Left renal cortex interstitium (tissue), 4 donors: ENCODE data around the gene BRD4. TPM values are rescaled to one million over a fixed set of nuclear protein-coding genes. Genes with fewer than 3 reads are reported as not detected.

Source experiments
- DNase-seq, 4 donors: peaks; one replicate each; pipeline ENCODE4 v3.0.0-alpha.2; 2013; ENCODE audit warnings: low read depth in 4 of 4, low spot score in 2 of 4, missing footprints in 1 of 4
- polyA plus RNA-seq, 4 donors: library from polyadenylated mRNA; unstranded; fragments of 120-200 nt; gene quantifications; one replicate each; pipeline ENCODE4 v1.2.1, GENCODE V29; 2013; ENCODE audit not compliant: insufficient read length in 4 of 4

Gene BRD4
- polyA plus RNA-seq, 4 donors, result 41.6 to 64.5 (median 51.9) TPM

DNA sequence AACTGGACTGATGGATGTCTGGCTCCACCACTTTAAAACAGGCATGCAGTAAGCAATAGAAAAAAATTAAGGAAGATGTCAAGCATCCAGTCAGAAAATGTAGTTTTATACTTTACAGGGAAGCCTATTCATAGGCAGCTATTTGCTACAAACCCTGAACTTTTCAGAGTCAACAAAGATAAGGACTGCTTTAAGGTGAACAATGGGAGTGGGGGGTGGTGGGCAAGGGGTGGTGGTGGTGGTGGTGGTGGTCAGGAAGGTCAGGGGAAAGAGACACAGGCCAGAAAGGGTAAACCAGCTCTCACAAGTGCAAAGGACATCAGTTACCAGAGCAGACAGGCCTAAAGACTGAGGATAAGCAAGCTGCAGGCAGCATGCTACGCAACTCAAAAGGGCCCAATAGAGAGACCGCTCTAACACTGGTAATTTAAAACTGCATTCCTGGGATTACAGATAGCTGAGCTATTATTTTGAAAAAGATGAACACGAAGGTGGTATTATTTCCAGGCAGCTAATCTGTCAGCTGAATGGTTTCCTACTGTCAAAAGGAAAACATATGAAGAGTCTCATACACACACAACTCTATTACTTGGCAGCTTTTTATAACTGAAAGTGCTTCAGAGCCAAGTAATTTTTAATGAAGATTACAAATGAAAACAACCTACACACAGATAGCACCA, 14.8 kb downstream of the BRD4 start:
- no peak for DNase-seq

DNA sequence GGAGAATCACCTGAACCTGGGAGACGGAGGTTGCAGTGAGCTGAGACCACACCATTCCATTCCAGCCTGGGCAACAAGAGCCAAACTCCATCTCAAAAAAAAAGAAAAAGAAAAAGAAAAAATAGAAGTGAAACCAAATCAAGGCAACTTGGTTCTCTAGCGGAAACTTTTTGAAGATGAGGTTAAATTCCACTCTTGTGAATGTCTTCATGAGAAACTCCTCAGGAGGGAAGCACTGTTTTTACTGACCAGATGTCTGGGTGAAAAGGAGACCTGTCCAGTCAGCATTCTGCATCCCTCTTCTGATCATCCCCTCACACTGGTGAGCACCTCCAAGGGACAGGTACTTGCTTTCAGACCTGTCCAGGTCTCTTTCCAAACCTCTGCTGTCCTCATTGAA, 15.8 kb downstream of the BRD4 start:
- DNase-seq, result no peak

DNA sequence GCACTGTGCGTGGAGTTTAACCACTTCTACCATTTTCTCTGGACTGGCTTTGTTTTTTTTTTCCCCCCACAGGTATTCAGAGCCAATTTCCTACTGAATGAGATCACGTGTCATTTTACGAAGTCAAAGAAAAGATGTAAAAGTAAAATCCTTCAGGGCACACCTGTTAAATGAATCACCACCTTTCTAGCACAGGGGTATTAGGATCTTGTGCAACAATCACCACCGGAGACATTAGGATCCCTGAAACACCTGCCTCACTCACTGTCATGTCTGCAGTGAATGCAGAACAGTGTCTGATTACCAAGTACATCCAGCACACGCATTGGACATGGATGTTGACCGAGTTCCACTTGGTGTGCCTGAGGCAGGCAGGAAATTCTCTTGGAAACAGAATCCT, 17.2 kb downstream of the BRD4 start:
- no peak for DNase-seq

DNA sequence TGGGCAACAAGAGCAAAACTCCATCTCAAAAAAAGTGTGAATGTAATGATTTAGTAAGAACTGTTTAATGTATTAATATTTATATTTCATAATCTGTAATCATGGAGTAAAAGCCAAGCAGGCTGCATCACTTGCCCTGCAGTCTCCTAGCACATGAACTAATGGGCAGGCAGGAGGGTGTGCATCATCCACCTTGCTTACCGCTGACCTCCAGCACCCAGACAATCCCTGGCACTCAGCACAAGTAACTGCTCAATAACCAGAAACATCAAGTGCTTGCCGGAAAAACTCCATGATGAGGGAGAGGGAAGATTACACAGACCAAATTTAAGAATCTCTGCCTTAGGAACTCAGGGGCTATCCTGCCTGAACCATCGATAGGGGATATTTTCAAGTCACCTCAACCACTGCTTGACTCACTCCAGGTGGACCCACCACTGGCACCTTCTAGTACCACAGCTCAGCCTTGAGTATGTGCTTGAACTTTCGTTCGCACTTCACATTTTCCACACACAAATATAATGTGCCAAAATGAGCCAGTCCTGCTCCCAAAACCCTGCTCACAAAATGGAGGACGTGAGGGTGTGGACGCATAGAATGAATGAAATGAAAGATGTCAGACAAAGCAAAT, 18.6 kb downstream of the BRD4 start:
- DNase-seq, result no peak

DNA sequence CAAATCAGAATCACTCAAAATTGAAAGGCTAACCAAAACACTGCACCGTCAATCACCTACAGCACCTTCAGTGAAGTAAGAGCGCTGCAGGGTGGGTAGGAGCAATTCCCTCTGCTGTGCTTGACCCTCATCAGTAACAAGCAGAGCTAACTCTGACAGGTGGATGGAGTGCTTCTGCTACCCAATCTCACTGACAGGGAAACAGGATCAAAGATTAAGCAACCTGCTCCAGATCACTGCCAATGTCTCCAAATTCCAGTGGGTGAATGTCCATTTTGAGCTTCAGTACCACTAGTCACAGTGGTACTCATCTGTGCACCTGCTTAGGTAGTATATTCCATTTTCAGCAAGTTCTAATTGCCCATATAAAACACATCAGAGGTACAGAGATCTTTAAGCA, 25.2 kb downstream of the BRD4 start:
- no peak for DNase-seq

DNA sequence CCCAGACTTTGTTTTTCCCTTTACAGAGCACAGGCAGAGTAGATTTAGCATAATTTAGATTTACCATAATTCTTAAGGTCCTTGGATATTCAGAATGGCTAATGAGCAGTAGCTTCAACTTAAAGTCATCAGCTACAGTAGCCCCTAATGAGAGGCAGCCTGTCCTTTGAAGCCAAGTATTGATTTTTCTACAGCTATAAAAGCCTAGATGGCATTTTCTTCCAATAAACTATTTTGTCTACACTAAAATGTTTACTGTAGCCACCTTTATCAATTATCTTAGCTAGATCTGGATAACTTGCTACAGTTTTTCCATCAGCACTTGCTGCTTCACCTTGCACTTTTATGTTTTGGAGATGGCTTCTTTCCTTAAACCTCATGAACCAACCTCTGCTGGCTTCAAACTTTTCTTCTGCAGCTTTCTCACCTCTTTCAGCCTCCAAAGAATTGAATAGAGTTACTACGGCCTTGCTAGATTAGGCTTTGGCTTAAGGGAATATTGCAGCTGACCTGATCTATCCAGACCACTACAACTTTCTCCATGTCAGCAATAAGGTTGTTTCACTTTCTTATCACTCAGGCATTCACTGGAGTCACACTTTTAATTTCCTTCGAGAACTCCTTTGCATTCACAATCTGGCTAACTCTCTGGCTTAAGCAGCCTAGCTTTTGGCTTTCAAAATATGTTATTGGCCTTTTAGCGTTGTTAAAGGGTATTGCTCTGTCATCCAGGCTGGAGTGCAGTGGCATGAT, 26.6 kb downstream of the BRD4 start:
- DNase-seq, result no peak

DNA sequence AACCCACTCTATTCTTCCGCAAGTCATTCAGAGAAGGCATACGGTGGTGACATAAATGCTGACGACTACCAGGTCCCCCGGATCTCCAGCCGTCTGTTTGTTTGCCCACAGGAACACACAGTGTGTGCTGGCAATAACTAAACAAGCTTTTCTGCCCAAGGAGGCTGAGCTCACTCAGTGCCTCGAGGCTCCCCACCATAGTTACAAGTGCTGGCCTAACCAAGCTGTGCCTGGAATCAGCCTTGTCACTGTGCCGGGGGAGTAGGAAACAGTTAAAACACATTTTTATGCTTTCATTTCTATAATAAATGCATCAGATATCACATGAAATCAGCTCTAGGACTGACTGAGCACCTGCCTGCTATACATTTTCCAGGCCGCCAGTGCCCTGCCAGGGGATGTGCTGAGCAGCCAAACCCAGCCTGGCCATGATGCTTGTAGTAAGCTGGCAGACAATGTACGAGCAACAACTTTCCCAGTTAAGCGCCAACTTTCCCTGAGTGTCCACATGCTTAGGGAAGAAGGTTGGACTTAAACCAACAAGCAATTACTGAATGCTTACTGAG, 28.1 kb downstream of the BRD4 start:
- DNase-seq, result no peak

DNA sequence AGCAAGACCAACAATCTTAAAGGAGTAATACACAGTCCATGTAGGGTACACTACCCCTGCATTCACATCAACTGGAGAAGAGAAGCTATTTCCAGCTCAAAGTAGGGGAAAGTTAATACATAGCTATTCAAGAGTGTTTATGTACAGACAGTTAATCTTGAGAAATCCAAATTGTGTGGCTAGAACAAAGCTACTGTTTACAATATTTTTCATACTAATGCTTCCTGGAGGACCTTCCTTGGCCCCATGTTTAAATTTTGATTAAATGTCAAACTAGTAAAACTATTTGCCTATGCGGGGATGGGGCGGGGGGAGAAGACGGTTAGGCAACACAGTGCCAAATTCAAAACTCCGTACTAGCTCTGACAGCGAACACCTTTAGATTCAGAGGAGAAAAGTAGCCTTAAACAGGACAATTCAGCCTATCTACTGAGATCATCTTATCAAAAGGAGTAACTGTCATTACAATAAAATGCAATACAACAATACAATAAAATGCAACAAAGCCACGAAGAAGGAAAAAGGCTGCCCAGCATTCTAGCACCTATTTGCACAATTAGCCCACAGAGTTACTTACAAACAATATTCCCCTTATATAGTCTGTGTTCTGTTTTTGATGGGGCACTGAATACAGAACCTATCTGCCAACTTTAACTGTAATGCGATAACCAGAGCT, 29.1 kb downstream of the BRD4 start:
- DNase-seq, result no peak

DNA sequence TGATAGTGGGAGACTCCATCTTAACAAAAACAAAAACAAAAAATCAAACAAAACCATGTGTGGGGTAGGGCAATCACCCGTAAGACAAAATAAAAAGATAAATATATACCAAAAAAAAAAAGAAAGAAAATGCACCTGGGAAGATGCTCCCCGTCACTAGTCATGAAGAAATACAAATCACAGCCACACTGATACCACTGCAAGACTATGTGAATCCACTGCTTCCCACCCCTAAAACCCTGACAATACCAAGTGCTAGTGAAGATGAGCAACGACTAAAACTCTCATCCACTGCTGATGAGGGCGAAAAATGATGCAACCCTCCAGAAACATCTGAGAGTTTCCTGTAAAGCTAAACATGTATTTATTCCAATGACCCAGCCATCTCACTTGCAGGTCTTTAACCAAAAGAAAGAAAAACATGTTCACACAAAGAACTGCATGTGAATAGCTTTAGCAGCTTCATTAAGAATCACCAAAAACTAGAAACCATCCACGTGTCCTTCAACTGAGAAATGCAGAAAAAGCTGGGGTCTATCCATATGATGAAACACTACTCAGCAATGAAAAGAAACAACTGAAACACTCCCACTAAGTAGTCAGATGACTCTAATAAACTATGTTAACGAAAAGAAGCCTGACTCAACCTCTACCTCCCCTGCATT, 31.7 kb downstream of the BRD4 start:
- no peak for DNase-seq

DNA sequence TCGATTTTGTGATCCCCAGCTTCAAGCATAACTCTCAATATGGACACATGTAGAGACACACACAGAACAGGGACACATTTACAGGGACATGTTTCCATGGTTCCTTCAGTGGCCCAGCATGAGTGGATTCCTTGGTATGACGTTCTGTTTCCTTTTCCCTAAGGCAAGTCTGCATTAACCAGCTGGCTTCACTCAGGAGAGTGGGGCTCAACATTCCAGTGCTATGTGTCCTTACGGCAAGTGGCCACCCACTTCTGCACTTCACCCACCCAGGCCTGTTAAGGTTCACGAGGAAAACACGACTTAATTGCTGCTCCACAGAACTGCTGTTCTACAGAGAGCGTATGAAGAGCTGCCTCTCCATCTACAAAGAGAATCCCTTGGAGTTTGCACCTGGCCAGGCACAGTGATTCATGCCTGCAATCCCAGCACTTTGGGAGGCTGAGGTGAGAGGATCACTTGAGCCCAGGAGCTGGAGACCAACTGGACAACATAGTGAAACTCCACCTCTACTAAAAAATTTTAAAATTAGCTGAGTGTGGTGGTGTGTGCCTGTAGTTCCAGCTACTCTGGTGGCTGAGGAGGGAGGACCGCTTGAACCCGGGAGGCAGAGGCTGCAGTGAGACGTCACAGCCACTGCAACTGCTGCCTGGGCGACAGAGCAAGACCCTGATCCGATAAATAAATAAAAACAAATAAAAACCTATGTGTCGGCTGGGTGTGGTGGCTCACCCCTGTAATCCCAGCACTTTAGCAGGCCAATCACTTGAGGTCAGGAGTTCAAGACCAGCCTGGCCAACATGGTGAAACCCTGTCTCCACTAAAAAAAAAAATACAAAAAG, 32.5 kb downstream of the BRD4 start:
- peak in 1 of 4 donors; percentile 33 for DNase-seq

DNA sequence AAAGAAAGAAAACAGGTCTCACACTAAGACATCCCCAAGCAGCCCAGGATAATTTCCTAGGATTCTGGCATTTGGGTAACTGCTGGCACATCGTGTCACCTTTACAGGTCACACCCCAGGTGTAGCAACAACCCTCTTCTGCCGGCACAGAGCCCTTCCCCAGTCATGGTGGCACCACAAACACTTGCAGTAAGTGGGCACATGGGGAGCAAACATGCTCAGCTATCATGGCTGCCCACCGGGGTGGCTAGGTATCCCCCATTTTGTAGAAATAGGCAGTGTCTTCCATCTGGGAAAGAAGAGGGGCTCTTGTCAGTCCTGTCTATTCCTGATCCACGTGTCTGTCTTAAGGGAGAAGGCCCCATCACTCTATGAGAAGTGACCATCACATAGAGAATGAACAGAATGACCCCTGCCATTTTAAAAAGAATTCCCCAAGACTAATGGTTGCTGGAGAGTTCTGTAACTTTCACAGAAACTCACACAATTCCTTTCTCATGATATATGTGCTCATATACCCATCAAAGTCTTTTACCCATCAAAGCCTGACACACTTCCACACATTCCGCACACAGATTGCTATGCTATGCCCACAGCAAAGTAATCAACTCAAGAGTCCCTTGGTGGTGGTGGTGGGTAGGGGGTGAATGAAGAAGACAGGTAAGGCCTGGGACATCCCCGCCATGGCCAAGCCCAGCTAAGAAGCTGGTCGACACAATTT, 33.3 kb downstream of the BRD4 start:
- DNase-seq, result no peak

DNA sequence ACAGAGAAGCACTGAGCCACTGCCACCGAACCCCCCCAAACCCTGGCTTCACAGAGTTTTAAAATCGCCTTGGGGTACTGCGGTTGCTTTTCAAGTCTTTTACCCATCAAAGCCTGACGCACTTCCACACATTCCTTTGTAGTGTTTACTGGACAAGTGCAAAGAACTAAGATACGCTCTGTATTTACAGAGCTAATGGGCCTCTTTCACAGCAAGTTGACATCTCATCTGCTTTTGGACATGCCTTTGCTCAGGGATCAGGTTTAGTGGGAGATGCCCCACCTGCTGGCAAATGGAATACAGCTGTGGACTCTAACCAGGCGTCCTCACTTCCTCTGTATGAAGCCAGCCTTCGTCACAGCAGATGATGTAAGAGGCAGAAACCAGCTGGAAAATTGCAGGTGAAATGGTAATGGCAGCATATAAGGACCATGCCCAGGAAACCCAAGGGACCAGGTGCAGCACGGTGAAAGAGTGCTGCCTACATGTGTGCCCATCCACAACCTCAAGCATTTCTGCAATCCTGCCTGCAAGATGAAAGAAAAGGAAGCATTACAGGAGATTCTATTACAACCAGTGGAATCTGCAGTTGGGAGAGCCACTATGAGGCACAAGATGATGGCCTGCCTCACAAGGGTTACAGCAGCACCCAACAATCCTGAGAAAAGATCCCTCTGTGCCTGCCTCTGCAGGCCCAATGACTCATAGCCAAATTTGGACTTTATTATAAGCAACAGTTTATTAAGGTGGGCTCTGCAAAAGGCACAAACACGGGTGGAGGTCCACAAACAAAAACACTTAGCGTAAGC, 34.7 kb downstream of the BRD4 start:
- DNase-seq, result peak in 3 of 4 donors; percentile 45 to 52 (median 45)

DNA sequence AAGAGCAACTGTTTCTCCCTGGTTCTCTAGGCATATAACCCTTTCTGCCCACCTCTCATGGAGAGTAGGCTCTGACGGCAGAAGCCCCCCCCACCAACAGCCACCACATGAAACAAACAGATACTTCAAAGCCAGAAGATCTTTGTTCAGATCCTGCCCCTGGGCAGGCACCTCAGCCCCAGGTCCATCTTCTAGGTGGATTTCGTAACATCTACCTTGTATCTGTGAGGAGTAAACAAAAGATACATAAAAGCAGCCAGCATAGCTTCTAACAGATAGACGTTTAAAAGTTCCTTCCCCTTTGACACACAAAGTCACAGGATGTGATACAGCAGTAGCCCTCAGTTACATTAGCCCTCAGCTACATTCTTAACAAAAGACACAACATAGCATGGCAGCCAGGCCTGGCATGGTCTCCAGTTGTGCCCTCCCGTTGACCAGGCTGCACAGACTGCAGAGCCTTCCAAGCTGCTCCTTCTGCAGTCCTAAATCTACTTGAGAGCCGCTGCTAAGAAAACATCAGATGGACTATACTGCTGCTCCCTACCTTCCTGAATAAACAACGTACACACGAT, 35.4 kb downstream of the BRD4 start:
- DNase-seq, result no peak

DNA sequence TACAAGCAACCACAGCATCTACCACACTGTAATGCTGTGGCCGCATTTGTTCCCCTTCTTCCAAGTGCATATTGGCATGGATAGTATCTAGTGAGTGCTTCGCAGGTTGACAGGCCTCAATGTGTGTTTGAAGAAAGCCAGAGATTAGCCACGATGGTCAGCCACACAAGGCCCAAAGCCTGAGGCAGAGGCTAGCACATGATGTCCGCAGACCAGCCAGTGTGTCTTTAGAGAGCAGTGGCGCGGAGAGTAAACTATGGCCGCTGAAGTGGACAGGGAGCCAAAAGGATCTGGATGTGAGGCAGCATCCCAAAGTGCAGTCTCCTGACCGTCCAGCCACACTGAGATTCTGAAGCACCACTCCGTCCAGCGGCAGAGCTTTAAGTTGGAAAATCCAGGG, 36.0 kb downstream of the BRD4 start:
- no peak for DNase-seq

DNA sequence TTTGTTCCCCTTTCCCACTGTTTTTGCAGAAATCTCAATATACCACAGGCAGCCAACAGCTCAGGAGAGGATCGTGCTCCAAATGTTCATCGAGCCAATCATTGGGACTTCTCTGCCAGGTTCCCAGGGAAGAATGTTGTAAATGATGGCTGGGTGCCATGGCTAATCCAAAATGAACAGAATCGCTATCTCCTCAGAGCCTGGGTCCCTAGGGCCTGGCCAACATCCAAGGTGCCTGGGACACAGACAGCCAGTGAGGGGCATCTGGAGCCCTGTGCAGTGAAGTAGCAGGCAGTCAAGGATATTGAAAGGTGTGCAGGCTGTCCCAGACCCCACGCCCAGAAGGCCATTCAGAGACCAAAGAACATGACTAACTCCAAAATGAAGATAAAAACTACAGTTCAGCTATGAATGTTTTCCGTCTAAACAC, 37.8 kb downstream of the BRD4 start:
- DNase-seq, result no peak

DNA sequence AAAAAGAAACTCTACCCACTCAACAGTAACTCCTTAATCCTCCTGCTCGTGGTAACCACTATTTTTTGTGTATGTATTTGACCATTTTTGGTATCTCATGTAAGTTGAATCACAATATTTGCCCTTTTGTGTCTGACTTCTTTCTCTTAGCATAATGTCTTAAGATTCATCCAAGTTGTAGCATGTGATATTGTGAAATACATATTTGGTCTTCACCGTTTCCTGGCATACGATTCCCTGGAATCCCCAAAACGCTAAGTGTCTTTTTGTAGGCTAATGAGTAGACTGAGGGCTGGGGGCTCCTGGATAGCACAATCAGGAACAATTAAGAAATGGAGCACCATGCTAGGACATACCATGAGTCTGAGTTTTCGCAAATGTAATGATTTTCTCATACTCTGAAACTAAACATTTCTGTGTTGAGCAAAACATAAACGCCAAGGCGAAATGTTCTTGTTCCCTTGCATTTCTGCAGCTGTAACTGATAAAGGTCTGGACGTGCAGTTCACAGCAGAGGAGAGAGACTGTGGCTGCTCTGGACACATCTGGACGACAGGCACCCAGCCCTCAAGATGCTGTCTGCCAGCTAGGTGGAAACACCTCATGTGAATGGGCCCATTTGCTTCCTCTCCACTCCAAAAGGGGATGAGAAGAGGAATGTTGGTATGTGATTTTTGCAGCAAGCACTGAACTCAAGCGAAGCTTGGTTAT, 38.4 kb downstream of the BRD4 start:
- no peak for DNase-seq
